Activated T-cell treated with anti-CD3 and anti-CD28 coated beads, Interleukin-2, amount 50 U/mL, for 48 hours (primary cell): ENCODE data around the gene CCDC187.
A peak's percentile ranks its signal among the peaks of the same experiment; 100 is the strongest.
"Not testable (repeated sequence)": the region's sequence is repeated elsewhere in the genome, so short reads cannot be mapped to it uniquely, and the experiment has no call there.

Experiments
- DNase-seq, 2 experiments: peaks; one replicate each; pipeline ENCODE4 v3.0.0-alpha.2; 2020

CCDC187 gene

DNA sequence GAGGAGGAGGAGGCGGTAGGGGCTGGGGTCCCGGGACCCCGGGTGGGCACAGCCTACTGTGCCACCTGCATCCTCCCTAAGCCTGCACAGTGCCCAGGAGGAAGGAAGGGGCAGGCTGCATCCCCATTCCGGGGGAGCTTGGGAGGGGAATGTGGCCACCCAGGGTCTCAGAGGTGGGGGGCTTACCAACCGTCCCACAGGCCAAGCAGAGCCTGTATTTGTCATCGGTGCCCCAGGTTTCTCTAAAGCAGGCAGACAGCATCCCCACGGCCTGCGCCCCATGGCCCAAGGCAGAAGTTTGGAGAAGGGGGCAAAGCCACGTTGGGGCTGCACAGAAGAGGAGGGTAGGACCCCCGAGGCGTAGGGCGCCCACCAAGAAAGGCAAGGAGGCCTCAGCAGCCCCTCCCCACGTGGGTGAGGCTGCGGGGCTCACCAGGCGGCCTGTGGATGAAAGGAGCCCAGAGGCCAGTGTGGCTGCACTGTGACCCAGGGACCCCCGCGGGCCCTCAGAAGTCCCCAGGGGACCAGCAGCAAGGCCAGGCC, 22.9 kb upstream of the CCDC187 start:
- DNase-seq, result no peak

GRCh38 chr9:136326061-136326760, 22.3 kb upstream of the CCDC187 start:
- no peak for DNase-seq

- no peak for DNase-seq
These were observed 21.5 kb upstream of the CCDC187 start for GRCh38 chr9:136325358-136325757.

DNA sequence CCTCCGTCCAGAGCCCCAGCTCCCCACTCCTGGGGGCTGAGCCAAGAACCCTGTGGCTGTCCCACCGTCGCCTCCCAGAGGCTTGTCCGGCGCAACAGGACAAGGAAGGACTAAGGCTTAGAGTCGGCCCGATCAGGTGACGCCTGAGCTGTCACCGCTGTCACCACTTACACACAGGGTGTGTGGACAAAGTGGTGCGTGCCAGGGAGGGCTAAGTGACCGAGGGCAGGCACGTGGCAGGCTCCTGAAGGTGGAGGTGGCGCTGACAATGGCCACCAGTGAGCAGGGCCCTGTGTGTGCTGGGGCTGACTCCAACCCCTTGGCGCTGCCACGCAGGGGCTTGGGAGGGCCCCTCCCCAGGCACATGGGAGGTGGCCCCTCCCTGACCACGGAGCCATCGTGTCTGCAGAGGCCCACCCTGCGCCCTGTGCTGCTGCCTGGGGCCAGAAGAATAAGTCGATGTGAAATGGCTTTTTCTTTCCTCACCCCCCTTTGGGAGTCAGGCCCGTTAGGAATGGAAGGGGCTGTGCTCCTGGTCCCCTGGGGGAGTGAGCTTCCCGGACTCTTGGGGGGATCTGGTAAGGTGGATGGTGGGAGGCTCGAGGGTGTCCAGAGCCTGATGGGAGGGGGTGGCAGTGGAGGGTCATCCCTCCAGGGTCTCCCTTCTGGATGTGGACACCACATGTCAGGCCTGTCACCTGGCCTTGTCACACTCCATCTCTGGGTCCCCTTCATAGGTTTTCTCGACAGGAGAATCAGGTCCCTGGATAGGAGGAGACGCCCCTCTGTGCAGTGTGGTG, 20.8 kb upstream of the CCDC187 start:
- DNase-seq, result no peak

GRCh38 chr9:136323371-136323789, 19.5 kb upstream of the CCDC187 start:
- no peak for DNase-seq

DNA sequence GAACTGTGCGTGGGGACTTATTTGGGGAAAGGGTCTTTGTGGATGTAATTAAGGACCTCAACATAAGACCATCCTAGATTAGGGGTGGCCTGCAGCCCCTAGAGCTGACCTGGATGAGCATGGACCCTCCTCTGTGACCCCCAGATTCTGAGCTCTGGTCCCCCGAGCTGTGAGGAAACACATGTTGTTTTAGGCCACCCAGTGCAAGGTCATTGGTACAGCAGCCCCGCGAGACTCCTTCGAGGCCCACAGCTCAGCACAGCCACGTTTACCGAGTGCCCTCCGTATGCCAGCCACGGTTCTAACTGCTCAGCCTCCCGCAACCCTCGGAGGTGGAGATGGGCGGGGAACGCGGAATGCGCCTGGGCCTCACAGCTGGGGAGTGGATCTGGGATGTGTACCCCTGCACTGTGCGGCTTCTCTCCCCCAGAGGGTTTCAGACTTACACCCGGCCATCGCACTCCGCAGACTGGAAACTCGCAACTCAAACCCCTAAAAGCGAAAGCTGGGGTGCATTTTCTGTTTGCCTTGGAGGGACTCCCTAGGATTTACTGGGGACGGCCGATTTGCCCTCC, 18.9 kb upstream of the CCDC187 start:
- DNase-seq, result no peak

- no peak for DNase-seq
These were observed 17.7 kb upstream of the CCDC187 start for GRCh38 chr9:136321561-136321960.

GRCh38 chr9:136320972-136321371, 17.1 kb upstream of the CCDC187 start:
- not testable (repeated sequence) for DNase-seq

- DNase-seq, result not testable (repeated sequence)
These were observed 16.1 kb upstream of the CCDC187 start for GRCh38 chr9:136319955-136320354.

GRCh38 chr9:136319244-136319643, 15.3 kb upstream of the CCDC187 start:
- not testable (repeated sequence) for DNase-seq

DNA sequence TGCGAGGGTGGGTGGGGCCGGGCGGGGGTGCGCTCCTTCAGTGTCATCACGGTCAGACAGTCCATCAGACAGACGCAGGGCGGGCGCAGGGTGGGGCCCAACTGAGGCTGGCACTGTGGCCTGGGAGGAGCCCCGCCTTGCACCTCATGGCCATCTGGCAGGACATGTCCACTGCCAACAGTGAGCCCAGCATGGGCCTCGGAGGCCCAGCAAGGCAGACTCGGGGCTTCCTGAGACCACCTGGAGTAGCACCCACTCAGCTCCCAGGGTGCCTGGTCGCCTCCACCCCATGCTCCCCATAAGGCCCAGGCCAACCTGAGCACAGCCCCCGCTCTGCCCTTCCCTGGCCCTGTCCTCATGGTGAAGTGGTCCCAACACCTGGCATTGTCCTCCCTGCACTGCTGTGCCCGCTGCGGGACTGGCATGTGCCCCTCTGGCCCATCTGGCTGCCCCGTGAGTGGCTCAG, 14.9 kb upstream of the CCDC187 start:
- DNase-seq, result no peak

GRCh38 chr9:136318111-136318775, 14.3 kb upstream of the CCDC187 start:
- no peak for DNase-seq

DNA sequence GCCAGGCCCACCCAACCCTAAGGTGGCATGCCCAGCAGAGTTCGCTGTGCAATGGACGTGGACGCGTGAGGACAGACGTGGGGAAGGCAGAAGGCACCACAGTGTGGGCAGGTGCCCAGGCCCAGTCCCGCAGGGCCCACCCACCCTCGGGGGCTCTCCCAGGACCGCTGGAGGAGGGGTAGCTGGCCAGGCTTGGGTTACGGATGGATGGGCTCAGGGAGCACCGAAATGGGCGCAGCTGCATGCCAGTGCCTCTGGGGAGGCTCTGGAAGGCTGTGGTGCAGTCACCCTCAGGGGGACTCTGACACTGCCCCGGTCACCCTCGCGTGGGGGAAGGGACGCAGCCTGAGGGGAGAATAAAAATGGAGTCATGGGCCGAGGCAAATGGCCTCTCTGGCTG, 13.8 kb upstream of the CCDC187 start:
- DNase-seq, result no peak

- no peak for DNase-seq
These were observed 13.2 kb upstream of the CCDC187 start for GRCh38 chr9:136316896-136317676.

GRCh38 chr9:136316271-136316751, 12.4 kb upstream of the CCDC187 start:
- no peak for DNase-seq

GRCh38 chr9:136314944-136315343, 11.1 kb upstream of the CCDC187 start:
- DNase-seq, result no peak

- no peak for DNase-seq
These were observed 10.1 kb upstream of the CCDC187 start for GRCh38 chr9:136314056-136314416.

DNA sequence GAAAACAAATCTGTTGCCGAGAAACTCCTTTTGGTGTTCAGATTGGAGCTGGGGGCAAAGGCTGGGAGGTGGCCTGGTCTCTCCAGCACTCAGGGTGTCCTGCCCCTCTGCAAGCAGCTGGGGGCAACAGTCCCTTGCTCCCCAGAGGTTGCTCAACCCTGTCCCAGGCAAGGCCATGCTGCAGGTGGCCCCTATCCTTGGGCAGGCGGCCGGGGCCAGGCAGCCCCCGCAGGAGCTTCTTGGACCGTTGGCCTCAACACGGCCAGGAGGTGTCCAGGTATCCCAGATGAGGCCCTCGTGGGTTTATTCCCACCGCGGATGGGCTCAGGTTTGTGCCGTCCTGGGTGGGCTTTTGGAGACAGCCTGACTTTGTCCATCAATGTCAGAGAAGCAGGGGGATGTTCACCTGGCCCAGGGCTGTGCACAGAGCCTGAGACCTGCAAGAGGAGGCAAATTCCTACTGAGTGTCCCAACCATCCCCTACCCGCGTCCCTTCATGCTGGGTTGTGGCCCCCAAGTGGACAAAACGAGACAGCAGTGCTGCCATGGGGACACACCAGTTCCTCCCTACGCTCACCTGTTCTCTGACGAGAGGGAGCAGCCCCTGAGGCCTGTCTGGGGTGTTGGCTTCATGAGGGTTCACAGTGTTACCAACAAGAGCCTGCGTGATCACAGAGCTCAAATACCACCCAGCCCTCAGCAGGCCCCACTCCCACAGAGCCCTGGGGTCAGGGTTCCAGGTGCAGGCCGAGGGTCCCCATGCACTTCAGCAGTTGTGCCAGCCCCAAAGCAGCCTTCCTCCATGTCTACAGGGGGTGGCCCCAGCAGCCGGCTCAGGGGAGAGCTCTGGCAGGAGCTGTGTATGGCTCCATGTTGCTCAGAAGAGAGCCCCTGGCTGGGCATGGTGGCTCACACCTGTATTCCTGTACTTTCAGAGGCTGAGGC, 9.5 kb upstream of the CCDC187 start:
- no peak for DNase-seq

GRCh38 chr9:136312436-136312835, 8.5 kb upstream of the CCDC187 start:
- peak; percentile 47 to 63 for DNase-seq

DNA sequence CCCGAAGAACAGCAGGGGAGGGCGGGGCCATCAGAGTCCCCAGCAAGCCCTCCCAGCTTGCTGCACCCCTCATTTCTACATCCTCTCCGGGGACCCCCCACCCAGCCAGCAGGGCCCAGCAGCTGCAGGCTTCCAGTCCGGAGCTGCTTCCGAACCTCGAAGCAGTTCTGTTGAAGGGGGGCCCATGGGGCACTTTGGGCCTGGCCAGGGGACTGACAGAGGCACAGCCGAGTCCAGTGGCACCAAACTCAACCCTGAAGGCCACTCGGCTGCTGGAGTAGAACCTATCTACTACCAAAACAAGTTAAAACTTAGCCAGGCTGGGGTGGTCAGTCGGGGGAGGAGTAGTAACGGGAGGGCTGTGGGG, 8.1 kb upstream of the CCDC187 start:
- no peak for DNase-seq
